Measurements from ENCODE around the gene TRIM37.
"Not testable (repeated sequence)": the region's sequence is repeated elsewhere in the genome, so short reads cannot be mapped to it uniquely, and the experiment has no call there.

TRIM37 gene

GRCh38 chr17:59106463-59107305, at the start of gene TRIM37:
Gene TRIM37 (minus strand): TSS chr17:59106880. CDS start chr17:59106461, 419 bp downstream.
- peak; percentile 99 for DNase-seq

- DNase-seq: no peak
Observed at GRCh38 chr17:59155439-59156177, 48.9 kb upstream of the TRIM37 start, which contains the start of gene PRR11. Gene PRR11 (plus strand): TSS chr17:59155746. CDS start chr17:59169753, 14,007 bp downstream.

GRCh38 chr17:59154721-59155438, 48.2 kb upstream of the TRIM37 start, which contains the start of gene SKA2:
Gene SKA2 (minus strand): TSS chr17:59155186. CDS start chr17:59155163, 23 bp downstream.
- peak; percentile 100 for DNase-seq

GRCh38 chr17:59154292-59154720, 47.6 kb upstream of the TRIM37 start:
- peak; percentile 89 for DNase-seq

- DNase-seq: peak; percentile 34
Observed at GRCh38 chr17:59152925-59153324, 46.2 kb upstream of the TRIM37 start.

GRCh38 chr17:59151591-59151990, 44.9 kb upstream of the TRIM37 start:
- no peak for DNase-seq

- no peak for DNase-seq
Observed at GRCh38 chr17:59151006-59151405, 44.3 kb upstream of the TRIM37 start.

- no peak for DNase-seq
Observed at GRCh38 chr17:59149841-59150511, 43.3 kb upstream of the TRIM37 start.

GRCh38 chr17:59149051-59149450, 42.4 kb upstream of the TRIM37 start:
- DNase-seq: no peak

GRCh38 chr17:59145571-59146096, 39.0 kb upstream of the TRIM37 start:
- no peak for DNase-seq

GRCh38 chr17:59141860-59142259, 35.2 kb upstream of the TRIM37 start:
- no peak for DNase-seq

GRCh38 chr17:59139939-59140338, 33.3 kb upstream of the TRIM37 start:
- DNase-seq: no peak

- DNase-seq: not testable (repeated sequence)
Observed at GRCh38 chr17:59138339-59138738, 31.7 kb upstream of the TRIM37 start.

- no peak for DNase-seq
Observed at GRCh38 chr17:59131131-59131530, 24.5 kb upstream of the TRIM37 start.

GRCh38 chr17:59129814-59130213, 23.1 kb upstream of the TRIM37 start:
- DNase-seq: no peak

GRCh38 chr17:59126809-59127417, 20.2 kb upstream of the TRIM37 start:
- no peak for DNase-seq

- no peak for DNase-seq
Observed at GRCh38 chr17:59124665-59125064, 18.0 kb upstream of the TRIM37 start.

GRCh38 chr17:59121901-59122480, 15.3 kb upstream of the TRIM37 start:
- DNase-seq: no peak

GRCh38 chr17:59115474-59115873, 8.8 kb upstream of the TRIM37 start:
- DNase-seq: no peak

GRCh38 chr17:59111539-59111938, 4.9 kb upstream of the TRIM37 start:
- no peak for DNase-seq

- no peak for DNase-seq
Observed at GRCh38 chr17:59110973-59111372, 4.3 kb upstream of the TRIM37 start.
